ENCODE measurements around the gene PIN1.
A peak's percentile ranks its signal among the peaks of the same experiment; 100 is the strongest.

The PIN1 gene

DNA sequence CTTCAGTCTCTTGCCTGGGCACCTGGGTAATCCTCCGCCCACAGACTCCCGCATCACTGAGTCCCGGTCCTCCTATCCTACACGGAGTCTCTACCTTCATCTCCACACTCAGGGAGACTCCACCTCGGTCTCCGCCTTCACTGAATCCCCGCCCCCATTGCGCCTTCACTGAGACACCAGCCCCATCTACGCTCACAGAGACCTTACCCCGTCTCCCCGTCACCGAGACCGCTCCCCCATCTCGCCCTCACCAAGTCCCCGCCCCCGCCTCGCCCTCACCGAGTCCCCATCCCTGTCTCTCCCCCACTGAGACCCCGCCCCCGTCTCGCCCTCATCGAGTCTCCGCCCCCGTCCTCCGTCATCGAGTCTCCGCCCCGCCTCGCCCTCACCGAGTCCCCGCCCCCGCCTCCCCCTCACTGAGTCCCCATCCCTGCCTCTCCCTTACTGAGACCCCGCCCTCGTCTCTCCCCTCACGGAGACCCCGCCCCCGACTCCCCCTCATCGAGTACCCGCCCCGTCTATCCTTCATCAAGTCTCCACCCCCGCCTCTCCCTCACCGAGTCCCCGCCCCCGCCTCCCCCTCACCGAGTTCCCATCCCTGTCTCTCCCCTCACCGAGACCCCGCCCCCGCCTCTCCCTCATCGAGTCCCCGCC is 43.4 kb upstream of the PIN1 start:
- DNase-seq (ENCODE audit: low spot score) = peak; percentile 89

DNA sequence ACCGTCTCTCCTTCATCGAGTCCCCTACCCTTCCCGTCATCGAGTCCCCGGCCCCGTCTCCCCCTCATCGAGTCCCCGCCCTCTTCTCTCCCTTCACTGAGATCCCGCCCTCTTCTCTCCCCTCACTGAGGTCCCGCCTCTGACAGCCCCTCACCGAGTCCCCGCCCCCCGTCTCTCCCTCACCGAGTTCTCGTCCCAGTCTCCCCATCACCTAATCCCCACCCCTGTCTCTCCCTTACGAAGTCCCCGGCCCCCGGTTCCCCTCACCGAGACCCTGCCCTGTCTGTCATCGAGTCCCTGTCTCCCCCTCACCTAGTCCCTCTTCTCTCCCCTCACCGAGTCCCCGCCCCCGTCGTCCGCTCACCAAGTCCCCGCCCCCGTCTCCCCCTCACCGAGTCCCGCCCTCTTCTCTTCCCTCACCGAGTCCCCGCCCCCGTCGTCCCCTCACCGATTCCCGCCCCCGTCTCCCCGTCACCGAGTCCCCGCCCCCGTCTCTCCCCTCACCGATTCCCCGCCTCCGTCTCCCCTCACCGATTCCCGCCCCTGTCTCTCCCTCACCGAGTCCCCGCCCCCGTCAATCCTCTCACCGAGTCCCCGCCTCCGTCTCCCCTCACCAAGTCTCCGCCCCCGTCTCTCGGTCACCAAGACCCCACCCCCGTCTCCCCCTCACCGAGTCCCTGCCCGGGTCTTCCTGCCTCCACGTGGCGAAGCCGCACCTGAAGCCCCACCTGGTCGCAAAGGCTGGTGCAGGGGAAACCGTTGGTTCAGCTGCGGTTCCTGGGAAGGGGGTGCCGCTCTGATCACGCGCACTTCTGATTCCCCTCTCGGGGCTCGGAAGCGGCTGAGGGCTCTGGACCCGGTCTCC is 42.7 kb upstream of the PIN1 start:
- in situ Hi-C loops (cut with MboI; ENCODE audit: low pct_unique_long_range_greater_than_20kb, low sequenced_read_pairs, unreplicated experiment) = loop anchor here (10.0 to 25.0 kb wide), 3 partner anchors 168 to 655 kb away; partner anchors contain the start of genes OR7G3, ZNF317, ZNF559 and ZNF561
- peak; percentile 89 for DNase-seq (ENCODE audit: low spot score)
- TF ChIP-seq, protein P1, sequence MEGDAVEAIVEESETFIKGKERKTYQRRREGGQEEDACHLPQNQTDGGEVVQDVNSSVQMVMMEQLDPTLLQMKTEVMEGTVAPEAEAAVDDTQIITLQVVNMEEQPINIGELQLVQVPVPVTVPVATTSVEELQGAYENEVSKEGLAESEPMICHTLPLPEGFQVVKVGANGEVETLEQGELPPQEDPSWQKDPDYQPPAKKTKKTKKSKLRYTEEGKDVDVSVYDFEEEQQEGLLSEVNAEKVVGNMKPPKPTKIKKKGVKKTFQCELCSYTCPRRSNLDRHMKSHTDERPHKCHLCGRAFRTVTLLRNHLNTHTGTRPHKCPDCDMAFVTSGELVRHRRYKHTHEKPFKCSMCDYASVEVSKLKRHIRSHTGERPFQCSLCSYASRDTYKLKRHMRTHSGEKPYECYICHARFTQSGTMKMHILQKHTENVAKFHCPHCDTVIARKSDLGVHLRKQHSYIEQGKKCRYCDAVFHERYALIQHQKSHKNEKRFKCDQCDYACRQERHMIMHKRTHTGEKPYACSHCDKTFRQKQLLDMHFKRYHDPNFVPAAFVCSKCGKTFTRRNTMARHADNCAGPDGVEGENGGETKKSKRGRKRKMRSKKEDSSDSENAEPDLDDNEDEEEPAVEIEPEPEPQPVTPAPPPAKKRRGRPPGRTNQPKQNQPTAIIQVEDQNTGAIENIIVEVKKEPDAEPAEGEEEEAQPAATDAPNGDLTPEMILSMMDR (IDR thresholded peaks at IDR 0.05; ENCODE audit: extremely low read depth, insufficient read depth, missing control alignments) = no peak

More for the DNA sequence above, 43.4 kb upstream of the PIN1 start:
- TF ChIP-seq, protein P1 (IDR thresholded peaks at IDR 0.05; ENCODE audit: extremely low read depth, insufficient read depth, missing control alignments) = no peak
- in situ Hi-C loops (cut with MboI; ENCODE audit: low pct_unique_long_range_greater_than_20kb, low sequenced_read_pairs, unreplicated experiment) = loop anchor here (10.0 to 25.0 kb wide), 3 partner anchors 167 to 654 kb away; partner anchors contain the start of genes OR7G3, ZNF317, ZNF559 and ZNF561

DNA sequence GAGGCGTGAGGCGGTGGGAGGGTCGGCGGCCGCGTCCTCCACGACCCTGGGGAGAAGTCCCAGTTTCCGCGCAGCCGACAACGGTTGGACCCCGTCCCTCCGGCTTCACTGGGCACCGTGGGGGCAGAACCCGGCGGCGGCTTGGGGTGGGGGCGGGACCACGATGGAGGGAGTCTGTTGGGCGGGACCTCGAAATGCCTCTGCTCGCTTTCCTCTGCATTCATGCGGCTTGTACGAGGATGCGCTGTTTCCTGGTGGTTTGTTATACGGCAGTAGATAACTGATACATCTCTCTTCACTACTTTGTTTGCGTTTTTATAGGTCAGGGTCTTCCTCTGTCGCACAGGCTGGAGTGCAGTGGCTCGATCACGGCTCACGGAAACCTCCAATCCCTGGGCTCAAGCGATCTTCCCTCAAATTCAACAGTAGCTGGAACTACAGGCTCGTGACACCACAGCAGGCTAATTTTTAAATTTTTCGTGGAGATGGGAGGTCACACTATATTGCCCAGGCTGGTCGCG is 42.0 kb upstream of the PIN1 start:
- TF ChIP-seq, protein P1 (IDR thresholded peaks at IDR 0.05; ENCODE audit: extremely low read depth, insufficient read depth, missing control alignments) = no peak
- in situ Hi-C loops (cut with MboI; ENCODE audit: low pct_unique_long_range_greater_than_20kb, low sequenced_read_pairs, unreplicated experiment) = loop anchor here (10.0 to 25.0 kb wide), 3 partner anchors 168 to 656 kb away; partner anchors contain the start of genes OR7G3, ZNF317, ZNF559 and ZNF561
- no peak for DNase-seq (ENCODE audit: low spot score)

DNA sequence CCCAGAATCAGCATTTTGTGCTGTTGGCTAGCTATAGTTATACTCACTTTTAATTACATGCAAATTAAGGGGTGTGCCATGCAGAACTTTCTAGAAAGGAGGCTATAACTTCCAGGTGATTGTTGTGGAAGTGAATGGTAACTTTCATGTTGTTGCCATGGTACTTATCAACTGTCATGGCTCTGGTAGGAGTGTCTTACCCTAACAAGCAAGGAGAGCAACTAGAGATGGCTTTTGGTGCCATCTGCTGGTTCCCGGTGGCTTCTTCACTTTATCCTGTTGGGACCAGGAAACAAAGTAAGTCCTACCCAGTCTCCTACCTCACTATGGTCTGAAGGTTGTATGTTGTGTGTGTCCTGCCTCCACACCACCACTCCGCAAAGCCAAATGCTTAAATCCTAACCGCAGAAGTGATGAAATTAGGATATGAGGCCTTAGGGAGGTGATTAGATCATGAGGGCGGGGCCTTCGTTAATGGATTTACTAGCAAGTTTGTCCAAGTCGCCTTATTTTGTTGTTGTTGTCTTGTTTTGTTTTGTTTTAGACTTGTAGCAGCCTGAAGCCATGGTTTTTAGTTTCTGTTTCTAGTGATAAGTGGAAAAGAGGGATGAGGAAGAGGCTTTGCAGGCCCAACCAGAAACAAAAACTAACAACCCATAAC is 38.9 kb upstream of the PIN1 start:
- in situ Hi-C loops (cut with MboI; ENCODE audit: low pct_unique_long_range_greater_than_20kb, low sequenced_read_pairs, unreplicated experiment) = loop anchor here (10.0 to 25.0 kb wide), 3 partner anchors 171 to 659 kb away; partner anchors contain the start of genes OR7G3, ZNF317, ZNF559 and ZNF561
- DNase-seq (ENCODE audit: low spot score) = peak; percentile 75
- TF ChIP-seq, protein P1 (IDR thresholded peaks at IDR 0.05; ENCODE audit: extremely low read depth, insufficient read depth, missing control alignments) = peak; percentile 79

DNA sequence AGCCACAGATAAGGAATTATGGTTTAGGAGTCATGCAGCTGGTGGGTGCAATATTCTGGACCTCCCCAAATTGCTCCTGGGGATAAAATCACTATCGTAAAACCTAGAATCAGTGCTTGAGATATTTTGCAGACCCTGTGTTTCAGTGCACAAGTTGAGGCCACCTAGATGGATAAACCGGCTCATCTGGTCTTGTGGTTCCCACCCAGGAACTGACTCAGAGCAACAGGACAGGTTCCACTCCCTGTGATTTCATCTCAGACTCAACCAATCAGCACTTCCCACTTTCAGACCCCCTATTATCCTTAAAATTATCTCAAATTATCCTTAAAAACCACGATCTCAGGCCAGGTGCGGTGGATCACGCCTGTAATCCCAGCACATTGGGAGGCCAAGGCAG is 37.2 kb upstream of the PIN1 start:
- in situ Hi-C loops (cut with MboI; ENCODE audit: low pct_unique_long_range_greater_than_20kb, low sequenced_read_pairs, unreplicated experiment) = loop anchor here (10.0 to 25.0 kb wide), 3 partner anchors 173 to 661 kb away; partner anchors contain the start of genes OR7G3, ZNF317, ZNF559 and ZNF561
- TF ChIP-seq, protein P1 (IDR thresholded peaks at IDR 0.05; ENCODE audit: extremely low read depth, insufficient read depth, missing control alignments) = no peak
- no peak for DNase-seq (ENCODE audit: low spot score)

DNA sequence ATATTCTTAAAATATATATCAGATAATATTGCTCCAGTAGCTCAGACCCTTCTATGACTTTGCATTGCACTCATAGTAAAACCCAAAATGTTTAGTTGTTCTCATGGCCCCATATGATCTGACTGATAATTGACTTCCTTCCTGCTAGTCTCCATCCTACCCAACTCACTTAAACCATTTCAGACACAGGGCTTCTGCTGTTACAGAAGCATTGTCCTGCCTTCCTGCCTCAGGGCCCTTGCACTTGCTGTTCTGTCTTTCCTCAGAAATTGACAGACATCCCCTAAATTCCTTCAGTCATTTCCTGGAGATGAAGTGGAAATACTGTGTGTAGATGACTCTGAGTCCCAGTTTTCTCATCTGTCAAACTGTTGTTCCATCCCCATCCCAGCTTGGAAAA is 36.0 kb upstream of the PIN1 start:
- no peak for DNase-seq (ENCODE audit: low spot score)
- in situ Hi-C loops (cut with MboI; ENCODE audit: low pct_unique_long_range_greater_than_20kb, low sequenced_read_pairs, unreplicated experiment) = loop anchor here (10.0 to 25.0 kb wide), 3 partner anchors 174 to 662 kb away; partner anchors contain the start of genes OR7G3, ZNF317, ZNF559 and ZNF561
- TF ChIP-seq, protein P1 (IDR thresholded peaks at IDR 0.05; ENCODE audit: extremely low read depth, insufficient read depth, missing control alignments) = no peak
